ENCODE data around the gene NKAIN1. TPM values are rescaled to one million over a fixed set of nuclear protein-coding genes. Genes with fewer than 3 reads are reported as not detected.

The NKAIN1 gene
- total RNA-seq, 2 donors from 2014 or later = 0.51 to 0.73 TPM

GRCh38 chr1:31170486-31170735, 69.3 kb downstream of the NKAIN1 start:
- 98% methylated on average over 4 of the region's 4 CpGs for WGBS
- H3K9me3 ChIP-seq = no peaks in the 10 kb centered on the region
- intact Hi-C loops (cut with DNase I) = no loop called here
- H3K27me3 ChIP-seq (replicated peaks; ENCODE audit: insufficient read depth) = no peaks in the 10 kb centered on the region
- no peak overlapping the region for H3K4me3 ChIP-seq
- TF ChIP-seq POLR2A (IDR thresholded peaks at IDR 0.05) (no peak), POLR2AphosphoS5 (IDR thresholded peaks at IDR 0.05) (no peak), CTCF (IDR thresholded peaks at IDR 0.05) (no peak)
- peak overlapping the region in 1 of 2 donors; percentile 34 for H3K27ac ChIP-seq
- no peaks in the 10 kb centered on the region for H3K36me3 ChIP-seq
- no peaks in the 10 kb centered on the region for H3K4me1 ChIP-seq (replicated peaks)
- no peak for DNase-seq (ENCODE audit: low spot score)

GRCh38 chr1:31166462-31166861, 73.2 kb downstream of the NKAIN1 start:
- intact Hi-C loops (cut with DNase I) = no loop called here
- DNase-seq (ENCODE audit: low spot score) = no peak
- H3K4me1 ChIP-seq (replicated peaks) = no peaks in the 10 kb centered on the region
- TF ChIP-seq POLR2AphosphoS5 (IDR thresholded peaks at IDR 0.05) (no peak), POLR2A (IDR thresholded peaks at IDR 0.05) (no peak), CTCF (IDR thresholded peaks at IDR 0.05) (no peak)
- WGBS = 85% methylated on average over 8 of the region's 8 CpGs
- no peaks in the 10 kb centered on the region for H3K27me3 ChIP-seq (replicated peaks; ENCODE audit: insufficient read depth)
- no peak overlapping the region for H3K4me3 ChIP-seq
- H3K27ac ChIP-seq = no peak overlapping the region
- no peaks in the 10 kb centered on the region for H3K9me3 ChIP-seq
- no peaks in the 10 kb centered on the region for H3K36me3 ChIP-seq

- H3K36me3 ChIP-seq = no peaks in the 10 kb centered on the region
- H3K4me1 ChIP-seq (replicated peaks) = no peaks in the 10 kb centered on the region
- no peak for TF ChIP-seq CTCF (IDR thresholded peaks at IDR 0.05)
- no peak for TF ChIP-seq POLR2A (IDR thresholded peaks at IDR 0.05)
- TF ChIP-seq POLR2AphosphoS5 (IDR thresholded peaks at IDR 0.05) = no peak
- WGBS = 82% methylated on average over 5 of the region's 5 CpGs
- no peaks in the 10 kb centered on the region for H3K27me3 ChIP-seq (replicated peaks; ENCODE audit: insufficient read depth)
- H3K27ac ChIP-seq = no peak overlapping the region
- no peak for DNase-seq (ENCODE audit: low spot score)
- no peaks in the 10 kb centered on the region for H3K9me3 ChIP-seq
- H3K4me3 ChIP-seq = no peak overlapping the region
- intact Hi-C loops (cut with DNase I) = no loop called here
Measured at GRCh38 chr1:31164291-31164690, 75.4 kb downstream of the NKAIN1 start.

- H3K4me3 ChIP-seq = no peak overlapping the region
- no peak for TF ChIP-seq POLR2AphosphoS5 (IDR thresholded peaks at IDR 0.05)
- TF ChIP-seq CTCF (IDR thresholded peaks at IDR 0.05) = no peak
- no peak for TF ChIP-seq POLR2A (IDR thresholded peaks at IDR 0.05)
- no peak overlapping the region for H3K27ac ChIP-seq
- no peak for DNase-seq (ENCODE audit: low spot score)
- H3K4me1 ChIP-seq (replicated peaks) = no peaks in the 10 kb centered on the region
- WGBS = 85% methylated on average over 9 of the region's 9 CpGs
- no peaks in the 10 kb centered on the region for H3K27me3 ChIP-seq (replicated peaks; ENCODE audit: insufficient read depth)
- H3K9me3 ChIP-seq = no peaks in the 10 kb centered on the region
- no peaks in the 10 kb centered on the region for H3K36me3 ChIP-seq
- intact Hi-C loops (cut with DNase I) = no loop called here
Measured at GRCh38 chr1:31163866-31164265, 75.8 kb downstream of the NKAIN1 start.

GRCh38 chr1:31161571-31161970, 78.1 kb downstream of the NKAIN1 start:
- no peak for TF ChIP-seq CTCF (IDR thresholded peaks at IDR 0.05)
- TF ChIP-seq POLR2AphosphoS5 (IDR thresholded peaks at IDR 0.05) = no peak
- no peak for TF ChIP-seq POLR2A (IDR thresholded peaks at IDR 0.05)
- Histone ChIP-seq H3K9me3 (no peaks in the 10 kb centered on the region), H3K27ac (no peak overlapping the region), H3K4me3 (no peak overlapping the region), H3K27me3 (replicated peaks; ENCODE audit: insufficient read depth) (no peaks in the 10 kb centered on the region), H3K4me1 (replicated peaks) (no peaks in the 10 kb centered on the region), H3K36me3 (no peaks in the 10 kb centered on the region)
- intact Hi-C loops (cut with DNase I) = no loop called here
- WGBS = 86% methylated on average over 5 of the region's 5 CpGs
- DNase-seq (ENCODE audit: low spot score) = no peak

All from prostate gland (tissue), 2 donors.